ENCODE results near the gene CBFA2T2. TPM values are rescaled to one million over a fixed set of nuclear protein-coding genes. Genes with fewer than 3 reads are reported as not detected.

Gene CBFA2T2
- total RNA-seq, 4 donors from 2014 or later, result 31.2 to 51.3 (median 37.8) TPM

DNA sequence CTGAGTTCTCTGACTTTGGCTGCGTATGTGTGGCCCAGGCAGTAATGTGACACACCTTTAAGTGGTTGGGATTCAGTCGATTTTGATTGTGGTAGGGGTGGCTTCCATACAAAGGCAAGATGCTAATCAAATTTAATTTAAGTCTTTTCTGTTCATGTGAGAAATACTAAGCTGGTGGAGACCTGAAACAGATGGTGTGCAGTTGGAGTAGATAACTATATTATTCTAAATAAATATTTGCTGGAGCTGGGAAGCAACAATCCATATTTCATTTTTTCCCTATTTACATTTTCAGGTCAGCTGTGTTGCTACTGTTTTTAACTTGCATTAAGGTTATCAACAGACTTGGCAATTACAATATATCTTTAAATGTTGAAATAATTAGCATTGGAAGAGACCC, 104.8 kb downstream of the CBFA2T2 start:
- H3K9me3 ChIP-seq, result no peaks in the 10 kb centered on the region
- peaks cover 0 to 9% (median 0%) of the 10 kb centered on the region in 3 donors for H3K36me3 ChIP-seq
- no peak for TF ChIP-seq POLR2A (IDR thresholded peaks at IDR 0.05)
- TF ChIP-seq, protein P1, sequence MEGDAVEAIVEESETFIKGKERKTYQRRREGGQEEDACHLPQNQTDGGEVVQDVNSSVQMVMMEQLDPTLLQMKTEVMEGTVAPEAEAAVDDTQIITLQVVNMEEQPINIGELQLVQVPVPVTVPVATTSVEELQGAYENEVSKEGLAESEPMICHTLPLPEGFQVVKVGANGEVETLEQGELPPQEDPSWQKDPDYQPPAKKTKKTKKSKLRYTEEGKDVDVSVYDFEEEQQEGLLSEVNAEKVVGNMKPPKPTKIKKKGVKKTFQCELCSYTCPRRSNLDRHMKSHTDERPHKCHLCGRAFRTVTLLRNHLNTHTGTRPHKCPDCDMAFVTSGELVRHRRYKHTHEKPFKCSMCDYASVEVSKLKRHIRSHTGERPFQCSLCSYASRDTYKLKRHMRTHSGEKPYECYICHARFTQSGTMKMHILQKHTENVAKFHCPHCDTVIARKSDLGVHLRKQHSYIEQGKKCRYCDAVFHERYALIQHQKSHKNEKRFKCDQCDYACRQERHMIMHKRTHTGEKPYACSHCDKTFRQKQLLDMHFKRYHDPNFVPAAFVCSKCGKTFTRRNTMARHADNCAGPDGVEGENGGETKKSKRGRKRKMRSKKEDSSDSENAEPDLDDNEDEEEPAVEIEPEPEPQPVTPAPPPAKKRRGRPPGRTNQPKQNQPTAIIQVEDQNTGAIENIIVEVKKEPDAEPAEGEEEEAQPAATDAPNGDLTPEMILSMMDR (IDR thresholded peaks at IDR 0.05), result no peak
- H3K27ac ChIP-seq, result no peak overlapping the region
- no peaks in the 10 kb centered on the region for H3K27me3 ChIP-seq
- H3K4me3 ChIP-seq, result no peak overlapping the region
- DNase-seq, result no peak
- no peaks in the 10 kb centered on the region for H3K4me1 ChIP-seq

GRCh38 chr20:33600414-33600813, 110.5 kb downstream of the CBFA2T2 start:
- Histone ChIP-seq H3K27me3 (no peaks in the 10 kb centered on the region), H3K4me1 (no peaks in the 10 kb centered on the region), H3K36me3 (peaks cover 0 to 9% (median 0%) of the 10 kb centered on the region in 3 donors), H3K9me3 (no peaks in the 10 kb centered on the region), H3K4me3 (no peak overlapping the region), H3K27ac (no peak overlapping the region)
- no peak for DNase-seq
- no peak for TF ChIP-seq POLR2A (IDR thresholded peaks at IDR 0.05)
- TF ChIP-seq, protein P1 (IDR thresholded peaks at IDR 0.05), result no peak

GRCh38 chr20:33600981-33601380, 111.1 kb downstream of the CBFA2T2 start:
- no peak for TF ChIP-seq POLR2A (IDR thresholded peaks at IDR 0.05)
- TF ChIP-seq, protein P1 (IDR thresholded peaks at IDR 0.05), result no peak
- Histone ChIP-seq H3K4me3 (no peak overlapping the region), H3K27me3 (no peaks in the 10 kb centered on the region), H3K36me3 (peaks cover 0 to 9% (median 0%) of the 10 kb centered on the region in 3 donors), H3K4me1 (no peaks in the 10 kb centered on the region), H3K9me3 (no peaks in the 10 kb centered on the region), H3K27ac (no peak overlapping the region)
- no peak for DNase-seq

- no peak for TF ChIP-seq POLR2A (IDR thresholded peaks at IDR 0.05)
- TF ChIP-seq, protein P1 (IDR thresholded peaks at IDR 0.05), result no peak
- no peaks in the 10 kb centered on the region for H3K9me3 ChIP-seq
- no peak for DNase-seq
- H3K27me3 ChIP-seq, result no peaks in the 10 kb centered on the region
- no peak overlapping the region for H3K27ac ChIP-seq
- peaks cover 0 to 11% (median 0%) of the 10 kb centered on the region in 3 donors for H3K36me3 ChIP-seq
- H3K4me3 ChIP-seq, result no peak overlapping the region
- no peaks in the 10 kb centered on the region for H3K4me1 ChIP-seq
These were observed 112.0 kb downstream of the CBFA2T2 start for GRCh38 chr20:33601861-33602260.

DNA sequence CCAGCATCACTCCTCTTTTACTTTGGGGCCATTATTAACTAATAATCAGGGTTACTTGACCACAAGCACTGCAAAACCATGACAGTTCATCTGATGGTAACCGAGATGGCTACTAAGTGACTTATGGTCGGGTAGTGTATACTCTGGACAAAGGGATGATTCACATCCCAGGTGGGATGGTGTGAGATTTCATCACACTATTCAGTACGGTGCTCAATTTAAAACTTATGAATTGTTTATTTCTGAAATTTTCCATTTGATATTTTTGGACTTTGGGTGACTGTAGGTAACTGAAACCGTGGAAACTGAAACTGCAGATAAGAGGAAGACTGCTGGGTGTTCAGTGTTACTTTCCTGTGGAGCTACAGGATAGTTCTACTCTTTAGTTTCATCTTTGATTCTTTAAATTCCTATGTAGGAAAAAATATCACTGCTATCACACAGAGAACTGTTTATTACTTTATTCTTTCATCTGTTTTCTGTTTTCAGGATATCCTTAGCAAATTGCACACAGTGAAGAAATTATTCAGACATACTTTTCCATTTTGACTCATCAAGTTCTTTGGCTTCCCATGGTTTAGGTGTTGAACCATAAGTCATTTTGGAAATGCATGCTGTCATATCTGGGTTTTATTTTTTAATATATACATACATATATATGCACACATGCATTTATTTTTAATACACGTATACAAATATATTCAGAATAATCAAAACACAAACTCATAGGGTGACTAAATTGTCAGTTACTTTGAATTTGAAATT, 113.1 kb downstream of the CBFA2T2 start:
- peaks cover 0 to 13% (median 0%) of the 10 kb centered on the region in 3 donors for H3K36me3 ChIP-seq
- no peaks in the 10 kb centered on the region for H3K4me1 ChIP-seq
- TF ChIP-seq, protein P1 (IDR thresholded peaks at IDR 0.05), result no peak
- no peak for TF ChIP-seq POLR2A (IDR thresholded peaks at IDR 0.05)
- H3K9me3 ChIP-seq, result no peaks in the 10 kb centered on the region
- no peak overlapping the region for H3K4me3 ChIP-seq
- no peak for DNase-seq
- no peaks in the 10 kb centered on the region for H3K27me3 ChIP-seq
- peak overlapping the region in 1 of 4 donors; percentile 12 for H3K27ac ChIP-seq
